Type B pancreatic cell (in vitro differentiated cells): Measurements from ENCODE around the gene SLC25A21. TPM values are rescaled to one million over a fixed set of nuclear protein-coding genes. Genes with fewer than 3 reads are reported as not detected.
"Not testable (repeated sequence)": the region's sequence is repeated elsewhere in the genome, so short reads cannot be mapped to it uniquely, and the experiment has no call there.

Experiments used
- DNase-seq: peaks from one replicate; pipeline ENCODE4 v3.0.0; 2021; ENCODE audit warnings: mixed read lengths; ENCODE audit not compliant: unreplicated experiment; ENCODE audit errors: extremely low spot score
- H3K27ac Mint-ChIP-seq: 2 replicates; pipeline ENCODE4 v1.8.0; 2021; ENCODE audit warnings: mild to moderate bottlenecking, mixed read lengths
- H3K27me3 Mint-ChIP-seq: 2 replicates; pipeline ENCODE4 v1.8.0; 2021; ENCODE audit warnings: mixed read lengths
- H3K36me3 Mint-ChIP-seq: 2 replicates; pipeline ENCODE4 v1.8.0; 2021; ENCODE audit warnings: mixed read lengths
- H3K4me1 Mint-ChIP-seq: one replicate; pipeline ENCODE4 v1.8.0; 2021; ENCODE audit warnings: mixed read lengths; ENCODE audit not compliant: unreplicated experiment
- H3K4me3 Mint-ChIP-seq: 2 replicates; pipeline ENCODE4 v1.8.0; 2021; ENCODE audit warnings: mild to moderate bottlenecking, mixed read lengths
- H3K9me3 Mint-ChIP-seq: 2 replicates; pipeline ENCODE4 v1.8.0; 2021; ENCODE audit warnings: mixed read lengths
- CTCF ChIP-seq: fragments of 200-600 bp; sonication (generic); conservative IDR thresholded peaks from 2 replicates; pipeline ENCODE4 v1.5.0; 2021; ENCODE audit warnings: antibody characterized with exemption, mild to moderate bottlenecking
- total RNA-seq: library from RNA; stranded (reverse); gene quantifications from 2 replicates; pipeline ENCODE4 v1.2.1, GENCODE V29; 2021; ENCODE audit warnings: low replicate concordance

Gene SLC25A21
- total RNA-seq, 1 donor from 2014 or later: 0.58 TPM

- Mint-ChIP-seq H3K27me3 (peaks cover 6% of the 10 kb centered on the region), H3K4me3 (peak within 1 kb of the TSS; percentile 99), H3K4me1 (peaks cover 25% of the 10 kb centered on the region), H3K27ac (peak within 1 kb of the TSS; percentile 94), H3K9me3 (no peaks in the 10 kb centered on the region), H3K36me3 (no peaks in the 10 kb centered on the region)
- peak; percentile 44 for TF ChIP-seq CTCF
- DNase-seq: peak; percentile 87
Measured at GRCh38 chr14:37197421-37198272, 25.2 kb upstream of the SLC25A21 start, which contains the start of gene MIPOL1. Gene MIPOL1 (plus strand): TSS chr14:37197937. CDS start chr14:37247889, 49,952 bp downstream.

GRCh38 chr14:37196604-37197420 is 24.4 kb upstream of the SLC25A21 start:
- no peaks in the 10 kb centered on the region for H3K9me3 Mint-ChIP-seq
- H3K36me3 Mint-ChIP-seq: no peaks in the 10 kb centered on the region
- H3K27me3 Mint-ChIP-seq: peaks cover 6% of the 10 kb centered on the region
- H3K27ac Mint-ChIP-seq: peak overlapping the region; percentile 94
- peaks cover 25% of the 10 kb centered on the region for H3K4me1 Mint-ChIP-seq
- H3K4me3 Mint-ChIP-seq: peak overlapping the region; percentile 99
- TF ChIP-seq CTCF: no peak
- no peak for DNase-seq

GRCh38 chr14:37195327-37195726 is 22.9 kb upstream of the SLC25A21 start:
- TF ChIP-seq CTCF: no peak
- Mint-ChIP-seq H3K9me3 (no peaks in the 10 kb centered on the region), H3K27me3 (peaks cover 14% of the 10 kb centered on the region), H3K4me1 (peaks cover 25% of the 10 kb centered on the region), H3K36me3 (no peaks in the 10 kb centered on the region), H3K4me3 (no peak overlapping the region), H3K27ac (no peak overlapping the region)
- no peak for DNase-seq

- Mint-ChIP-seq H3K4me3 (no peak overlapping the region), H3K36me3 (no peaks in the 10 kb centered on the region), H3K27me3 (peaks cover 15% of the 10 kb centered on the region), H3K27ac (no peak overlapping the region), H3K4me1 (peaks cover 25% of the 10 kb centered on the region), H3K9me3 (no peaks in the 10 kb centered on the region)
- TF ChIP-seq CTCF: no peak
- no peak for DNase-seq
Measured at GRCh38 chr14:37194698-37195097, 22.3 kb upstream of the SLC25A21 start.

GRCh38 chr14:37189733-37190132 is 17.3 kb upstream of the SLC25A21 start:
- not testable (repeated sequence) for H3K27ac Mint-ChIP-seq, H3K36me3 Mint-ChIP-seq, H3K9me3 Mint-ChIP-seq, DNase-seq, H3K4me3 Mint-ChIP-seq, H3K4me1 Mint-ChIP-seq
- peaks cover 16% of the 10 kb centered on the region for H3K27me3 Mint-ChIP-seq

- not testable (repeated sequence) for H3K9me3 Mint-ChIP-seq, H3K36me3 Mint-ChIP-seq, H3K27ac Mint-ChIP-seq, H3K4me3 Mint-ChIP-seq, H3K4me1 Mint-ChIP-seq, DNase-seq
- peaks cover 15% of the 10 kb centered on the region for H3K27me3 Mint-ChIP-seq
Measured at GRCh38 chr14:37187840-37188577, 15.6 kb upstream of the SLC25A21 start.
